ENCODE results near the gene P2RY2. TPM values are rescaled to one million over a fixed set of nuclear protein-coding genes. Genes with fewer than 3 reads are reported as not detected.

The P2RY2 gene
- total RNA-seq, 1 donor = 0.36 TPM

- Histone ChIP-seq H3K79me2 (ENCODE audit: insufficient read depth, low read length) (no peaks in the 10 kb centered on the region), H3K4me1 (ENCODE audit: insufficient read depth, low read length) (no peaks in the 10 kb centered on the region), H3K27me3 (ENCODE audit: insufficient read depth, low read length) (no peaks in the 10 kb centered on the region), H4K20me1 (ENCODE audit: insufficient read depth, low read length) (no peaks in the 10 kb centered on the region), H3K27ac (ENCODE audit: low read depth, low read length) (no peak overlapping the region), H3K4me2 (ENCODE audit: insufficient read depth, low read length) (no peak overlapping the region), H3K9me3 (ENCODE audit: low read depth, low read length) (no peaks in the 10 kb centered on the region), H2AFZ (ENCODE audit: low read length) (no peak overlapping the region), H3K4me3 (ENCODE audit: insufficient read depth, low read length) (no peak overlapping the region), H3K36me3 (ENCODE audit: insufficient read depth, low read length) (no peaks in the 10 kb centered on the region)
- peak; percentile 64 for DNase-seq (ENCODE audit: insufficient read length, low spot score, missing footprints)
- no peak for TF ChIP-seq CTCF (IDR thresholded peaks at IDR 0.05; ENCODE audit: extremely low read depth, low read depth, low read length)
Measured at GRCh38 chr11:73217131-73217809, 811 bp upstream of the P2RY2 start.

DNA sequence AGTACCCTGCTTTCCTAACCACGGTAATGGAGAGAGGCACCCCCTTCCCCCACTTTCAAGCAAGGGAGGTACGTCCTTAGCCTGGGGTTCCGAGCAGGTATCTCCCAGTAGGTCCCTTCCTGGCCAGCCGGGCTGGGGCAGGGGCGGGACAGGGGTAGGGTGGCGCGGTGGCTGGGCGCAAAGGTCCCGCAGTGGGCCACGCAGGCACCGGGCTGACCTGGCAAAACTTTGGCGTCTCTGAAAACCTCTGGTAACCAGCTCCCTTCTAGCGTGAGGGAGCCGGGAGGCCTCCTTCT, 323 bp upstream of the P2RY2 start:
- H2AFZ ChIP-seq (ENCODE audit: low read length) = peak overlapping the region; percentile 78
- H3K4me2 ChIP-seq (ENCODE audit: insufficient read depth, low read length) = peak overlapping the region; percentile 87
- H3K4me3 ChIP-seq (ENCODE audit: insufficient read depth, low read length) = peak overlapping the region; percentile 69
- no peak for TF ChIP-seq CTCF (IDR thresholded peaks at IDR 0.05; ENCODE audit: extremely low read depth, low read depth, low read length)
- no peaks in the 10 kb centered on the region for H3K9me3 ChIP-seq (ENCODE audit: low read depth, low read length)
- no peak overlapping the region for H3K27ac ChIP-seq (ENCODE audit: low read depth, low read length)
- no peak for DNase-seq (ENCODE audit: insufficient read length, low spot score, missing footprints)
- no peaks in the 10 kb centered on the region for H3K79me2 ChIP-seq (ENCODE audit: insufficient read depth, low read length)
- H3K36me3 ChIP-seq (ENCODE audit: insufficient read depth, low read length) = no peaks in the 10 kb centered on the region
- no peaks in the 10 kb centered on the region for H3K4me1 ChIP-seq (ENCODE audit: insufficient read depth, low read length)
- no peaks in the 10 kb centered on the region for H3K27me3 ChIP-seq (ENCODE audit: insufficient read depth, low read length)
- no peaks in the 10 kb centered on the region for H4K20me1 ChIP-seq (ENCODE audit: insufficient read depth, low read length)

DNA sequence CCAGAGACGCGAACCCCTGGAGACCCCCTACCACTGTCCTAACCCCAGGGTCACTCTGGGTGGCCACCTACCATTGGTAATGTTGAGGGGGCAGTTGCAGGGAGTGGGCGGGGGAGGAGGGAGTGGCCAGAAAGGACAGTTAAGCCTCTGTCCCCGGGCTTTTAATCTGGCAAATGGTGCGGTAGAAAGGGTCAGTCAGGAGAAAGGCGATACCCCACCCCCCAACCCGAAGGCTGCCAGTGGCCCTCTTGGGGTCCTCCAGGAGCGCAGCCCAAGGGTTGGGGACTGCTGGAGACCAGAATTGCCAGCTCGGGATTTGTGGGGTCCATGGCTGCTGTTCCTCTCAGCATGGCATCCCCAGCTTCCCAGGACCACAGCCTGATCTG, 742 bp downstream of the P2RY2 start:
- H3K36me3 ChIP-seq (ENCODE audit: insufficient read depth, low read length) = no peaks in the 10 kb centered on the region
- no peaks in the 10 kb centered on the region for H4K20me1 ChIP-seq (ENCODE audit: insufficient read depth, low read length)
- no peaks in the 10 kb centered on the region for H3K79me2 ChIP-seq (ENCODE audit: insufficient read depth, low read length)
- H3K4me2 ChIP-seq (ENCODE audit: insufficient read depth, low read length) = peak overlapping the region; percentile 87
- H2AFZ ChIP-seq (ENCODE audit: low read length) = peak overlapping the region; percentile 78
- no peaks in the 10 kb centered on the region for H3K4me1 ChIP-seq (ENCODE audit: insufficient read depth, low read length)
- H3K27ac ChIP-seq (ENCODE audit: low read depth, low read length) = no peak overlapping the region
- peak overlapping the region; percentile 69 for H3K4me3 ChIP-seq (ENCODE audit: insufficient read depth, low read length)
- peak; percentile 58 for DNase-seq (ENCODE audit: insufficient read length, low spot score, missing footprints)
- H3K9me3 ChIP-seq (ENCODE audit: low read depth, low read length) = no peaks in the 10 kb centered on the region
- TF ChIP-seq CTCF (IDR thresholded peaks at IDR 0.05; ENCODE audit: extremely low read depth, low read depth, low read length) = no peak
- no peaks in the 10 kb centered on the region for H3K27me3 ChIP-seq (ENCODE audit: insufficient read depth, low read length)

GRCh38 chr11:73219396-73220285, 1.6 kb downstream of the P2RY2 start:
- Histone ChIP-seq H3K27me3 (ENCODE audit: insufficient read depth, low read length) (no peaks in the 10 kb centered on the region), H3K27ac (ENCODE audit: low read depth, low read length) (no peak overlapping the region), H3K79me2 (ENCODE audit: insufficient read depth, low read length) (no peaks in the 10 kb centered on the region), H3K9me3 (ENCODE audit: low read depth, low read length) (no peaks in the 10 kb centered on the region), H3K4me2 (ENCODE audit: insufficient read depth, low read length) (no peak overlapping the region), H3K36me3 (ENCODE audit: insufficient read depth, low read length) (no peaks in the 10 kb centered on the region), H3K4me3 (ENCODE audit: insufficient read depth, low read length) (no peak overlapping the region), H4K20me1 (ENCODE audit: insufficient read depth, low read length) (no peaks in the 10 kb centered on the region), H3K4me1 (ENCODE audit: insufficient read depth, low read length) (no peaks in the 10 kb centered on the region), H2AFZ (ENCODE audit: low read length) (no peak overlapping the region)
- no peak for TF ChIP-seq CTCF (IDR thresholded peaks at IDR 0.05; ENCODE audit: extremely low read depth, low read depth, low read length)
- DNase-seq (ENCODE audit: insufficient read length, low spot score, missing footprints) = peak; percentile 52
